Inferior parietal cortex (tissue), 1 donor: Measurements from ENCODE around the gene ATG4B.
"Not testable (repeated sequence)": the region's sequence is repeated elsewhere in the genome, so short reads cannot be mapped to it uniquely, and the experiment has no call there.

ENCODE experiments used
- DNase-seq: peaks from one replicate; pipeline ENCODE4 v3.0.0-alpha.2; 2016; ENCODE audit errors: extremely low spot score

Gene ATG4B

DNA sequence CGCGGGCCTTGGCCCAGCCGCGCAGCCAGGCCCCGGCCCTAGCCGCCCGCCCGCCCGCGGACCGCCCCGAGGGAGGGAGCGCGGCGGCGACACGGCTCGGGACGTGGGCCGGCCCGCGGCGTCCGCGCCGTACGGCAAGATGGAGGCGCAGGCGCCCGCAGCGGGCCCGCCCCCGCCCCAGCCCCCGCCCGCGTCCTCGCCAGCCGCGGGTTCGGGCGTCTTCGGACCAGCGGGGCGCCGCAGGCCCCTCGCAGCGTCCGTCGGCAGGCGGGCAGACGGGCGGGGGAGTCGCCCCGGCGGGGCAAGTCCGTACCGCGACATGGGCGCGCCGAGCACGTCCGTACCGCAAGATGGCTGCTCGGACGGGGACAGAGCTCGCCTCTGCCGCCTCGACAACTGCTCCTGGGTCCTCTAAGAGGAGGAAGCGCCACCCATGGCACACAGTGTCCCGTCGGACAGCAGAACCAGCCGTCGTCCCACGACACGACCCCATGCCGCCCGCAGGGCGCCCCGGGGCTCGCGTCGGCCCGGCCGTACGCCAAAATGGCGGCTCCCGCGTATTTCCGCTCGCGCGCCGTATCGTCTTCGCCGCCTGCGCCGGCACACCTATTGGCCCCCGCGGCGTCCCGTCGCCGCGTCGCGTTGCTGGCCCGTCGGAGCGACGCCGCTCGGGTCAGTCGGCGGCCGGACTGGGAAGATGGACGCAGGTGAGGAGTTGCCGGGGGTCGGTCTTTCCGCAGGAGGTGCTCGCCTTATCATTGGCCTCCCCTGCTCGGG is at the start of gene ATG4B, which contains the start of gene THAP4:
Gene ATG4B (plus strand): TSS at position 676 of the 777 bp plus-strand sequence. CDS start 22 bp downstream, at position 698.
Gene THAP4 (minus strand): TSS at position 141 of the 777 bp plus-strand sequence. CDS start 141 bp downstream, outside the sequence.
- DNase-seq: peak; percentile 89

DNA sequence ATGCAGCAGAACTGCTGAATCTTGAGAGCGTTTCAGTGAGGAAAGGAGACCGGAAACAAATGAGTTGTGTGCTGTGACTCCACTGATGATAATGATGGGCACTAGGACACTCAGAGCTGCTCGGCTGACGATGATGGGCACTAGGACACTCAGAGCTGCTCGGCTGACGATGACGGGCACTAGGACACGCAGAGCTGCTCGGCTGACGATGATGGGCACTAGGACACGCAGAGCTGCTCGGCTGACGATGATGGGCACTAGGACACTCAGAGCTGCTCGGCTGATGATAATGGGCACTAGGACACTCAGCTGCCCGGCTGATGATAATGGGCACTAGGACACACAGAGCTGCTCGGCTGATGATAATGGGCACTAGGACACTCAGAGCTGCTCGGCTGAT is 47.6 kb upstream of the ATG4B start:
- DNase-seq: not testable (repeated sequence)

DNA sequence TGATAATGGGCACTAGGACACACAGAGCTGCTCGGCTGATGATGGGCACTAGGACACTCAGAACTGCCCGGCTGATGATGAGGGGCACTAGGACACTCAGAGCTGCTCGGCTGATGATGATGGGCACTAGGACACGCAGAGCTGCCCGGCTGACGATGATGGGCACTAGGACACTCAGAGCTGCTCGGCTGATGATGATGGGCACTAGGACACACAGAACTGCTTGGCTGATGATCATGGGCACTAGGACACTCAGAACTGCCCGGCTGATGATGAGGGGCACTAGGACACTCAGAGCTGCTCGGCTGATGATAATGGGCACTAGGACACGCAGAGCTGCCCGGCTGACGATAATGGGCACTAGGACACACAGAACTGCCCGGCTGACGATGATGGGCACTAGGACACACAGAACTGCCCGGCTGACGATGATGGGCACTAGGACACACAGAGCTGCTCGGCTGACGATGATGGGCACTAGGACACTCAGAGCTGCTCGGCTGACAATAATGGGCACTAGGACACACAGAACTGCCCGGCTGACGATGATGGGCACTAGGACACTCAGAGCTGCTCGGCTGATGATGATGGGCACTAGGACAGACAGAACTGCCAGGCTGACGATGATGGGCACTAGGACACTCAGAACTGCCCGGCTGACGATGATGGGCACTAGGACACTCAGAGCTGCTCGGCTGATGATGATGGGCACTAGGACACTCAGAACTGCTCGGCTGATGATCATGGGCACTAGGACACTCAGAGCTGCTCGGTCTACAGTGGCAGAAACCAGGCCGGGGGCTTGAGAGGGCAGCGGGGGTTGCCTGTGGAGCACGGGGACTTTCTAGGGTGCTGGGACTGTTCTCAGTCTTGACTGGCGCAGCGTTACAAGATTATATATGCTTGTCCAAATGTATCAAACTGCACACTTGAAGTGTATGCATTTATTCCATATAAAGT is 46.7 kb upstream of the ATG4B start:
- not testable (repeated sequence) for DNase-seq

DNA sequence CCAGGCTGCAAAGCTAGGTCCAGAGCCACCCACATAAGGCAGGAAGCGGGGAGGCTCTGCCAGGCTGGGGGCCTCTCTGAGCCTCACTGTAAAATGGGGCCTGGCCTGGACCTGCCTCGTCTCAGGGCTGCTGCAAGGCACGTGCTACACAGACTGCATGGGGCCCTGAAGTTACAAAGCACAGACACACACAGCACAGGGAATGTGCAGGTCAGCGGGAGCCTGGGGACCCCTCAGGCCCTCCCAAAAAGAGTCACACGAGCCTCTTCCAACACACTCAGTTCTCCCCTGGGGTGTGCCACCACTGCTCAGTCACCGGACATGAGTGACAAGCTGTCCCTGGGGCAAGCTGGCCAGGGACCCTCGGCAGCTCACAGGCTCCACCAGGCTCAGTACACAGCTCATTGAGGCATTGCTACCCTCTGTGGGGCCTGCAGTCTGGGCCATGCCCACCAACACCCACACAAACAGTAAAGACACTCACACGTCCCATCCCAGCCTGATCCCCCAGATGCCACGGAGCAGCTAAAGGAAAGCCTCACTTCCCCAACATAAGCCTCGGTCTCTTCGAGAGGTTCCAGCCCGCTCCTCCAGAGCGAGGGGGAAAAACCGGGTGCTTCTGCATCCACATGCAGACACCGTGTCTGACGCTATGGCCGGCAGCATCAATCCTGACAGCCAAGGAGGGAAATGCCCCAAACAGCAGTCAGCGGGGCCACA is 45.2 kb upstream of the ATG4B start:
- no peak for DNase-seq

DNA sequence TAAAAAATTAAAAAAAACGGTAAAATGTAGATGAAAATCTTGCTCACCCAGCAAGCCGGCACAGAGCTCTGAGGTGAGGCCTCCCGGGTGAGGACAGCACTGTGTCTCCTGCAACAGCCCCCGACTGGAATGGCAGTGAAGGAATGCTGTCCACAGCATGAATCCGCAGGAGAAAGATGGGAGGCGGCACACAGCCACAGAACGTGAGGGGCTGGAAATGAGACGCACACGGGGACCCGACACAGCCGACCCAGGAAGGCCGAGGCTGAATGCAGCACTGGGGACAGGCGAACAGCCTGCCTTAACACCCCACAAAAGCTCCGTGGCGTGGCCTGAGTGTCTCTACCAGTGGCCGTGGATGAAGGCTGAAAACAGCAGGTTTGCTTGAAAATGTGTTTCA is 44.2 kb upstream of the ATG4B start:
- no peak for DNase-seq

DNA sequence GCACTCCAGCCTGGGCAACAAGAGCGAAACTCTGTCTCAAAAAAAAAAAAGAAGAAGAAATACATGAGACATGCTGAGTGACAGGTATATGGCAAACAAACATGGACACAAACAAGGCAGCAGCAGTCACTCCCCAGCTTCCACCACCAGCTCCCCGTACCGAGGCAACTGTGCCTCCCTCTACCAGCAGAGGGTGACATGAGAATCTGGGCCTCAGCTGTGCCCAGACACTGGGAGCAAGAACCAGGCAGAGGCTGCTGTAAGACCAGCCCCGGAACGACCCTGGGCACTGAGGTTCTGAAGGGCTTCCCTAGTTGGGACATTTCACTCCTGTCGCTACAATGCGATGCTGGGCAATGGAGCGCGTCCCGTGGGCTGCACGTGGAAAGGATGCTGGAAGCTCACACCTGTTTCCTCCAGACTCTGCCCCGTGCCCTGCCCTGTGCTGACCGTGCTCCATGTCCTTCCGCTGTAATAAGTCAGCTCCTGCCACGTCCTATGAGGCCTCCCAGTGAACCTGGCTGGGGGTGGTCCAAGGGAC is 41.8 kb upstream of the ATG4B start:
- no peak for DNase-seq

DNA sequence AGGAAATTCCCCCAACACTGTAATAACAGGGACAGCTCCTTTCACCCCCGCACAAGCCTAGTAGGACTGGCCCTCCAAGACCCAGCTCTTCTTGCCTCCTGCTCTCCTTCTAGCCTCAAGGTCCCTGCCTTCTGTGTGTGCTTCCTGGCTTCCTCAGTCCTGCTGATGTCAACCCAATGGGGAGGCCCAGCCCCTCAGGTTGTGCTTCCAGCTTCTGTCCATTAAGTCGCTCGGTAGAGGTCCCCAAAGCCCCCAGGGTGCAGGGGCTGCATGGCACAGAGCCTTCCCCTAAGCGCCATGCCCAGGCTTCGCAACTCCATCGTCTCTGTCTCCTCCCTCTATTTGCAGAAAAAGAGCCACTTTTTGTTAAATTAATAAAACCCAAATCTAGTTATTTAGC is 39.9 kb upstream of the ATG4B start:
- DNase-seq: no peak

DNA sequence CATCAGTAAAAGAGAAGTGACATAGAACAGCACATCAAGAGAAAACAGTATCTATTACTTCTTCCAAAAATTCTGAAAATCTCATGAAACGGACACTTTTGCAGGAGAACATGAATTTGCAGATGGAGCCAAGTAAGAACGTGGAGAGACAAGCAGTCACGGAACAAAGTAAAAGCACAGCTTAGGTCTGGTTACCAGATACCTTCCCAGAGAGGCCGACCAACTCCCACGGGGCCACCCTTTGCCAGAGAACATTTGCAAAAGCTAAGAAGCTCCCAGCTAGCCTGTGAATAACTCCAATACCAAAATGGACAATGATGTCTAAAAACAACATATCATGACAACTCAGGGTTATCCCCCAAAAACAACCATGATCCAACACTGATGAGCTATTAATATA is 39.4 kb upstream of the ATG4B start:
- DNase-seq: no peak

DNA sequence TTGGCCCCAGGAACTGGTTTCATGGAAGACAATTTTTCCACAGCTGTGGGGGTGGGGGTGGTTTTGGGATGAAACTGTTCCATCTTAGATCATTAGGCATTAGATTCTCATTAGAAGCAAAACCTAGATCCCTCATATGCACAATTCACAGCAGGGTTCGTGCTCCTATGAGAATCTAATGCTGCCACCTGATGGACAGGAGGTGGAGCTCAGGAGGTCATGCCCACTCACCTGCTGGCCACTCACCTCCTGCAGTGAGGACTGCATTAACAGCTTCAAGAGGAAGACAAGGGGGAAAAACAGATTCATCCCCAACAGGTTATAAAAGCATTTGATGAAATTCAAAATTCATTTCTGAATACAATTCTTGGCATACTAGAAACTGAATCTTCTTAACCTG is 39.0 kb upstream of the ATG4B start:
- DNase-seq: no peak

DNA sequence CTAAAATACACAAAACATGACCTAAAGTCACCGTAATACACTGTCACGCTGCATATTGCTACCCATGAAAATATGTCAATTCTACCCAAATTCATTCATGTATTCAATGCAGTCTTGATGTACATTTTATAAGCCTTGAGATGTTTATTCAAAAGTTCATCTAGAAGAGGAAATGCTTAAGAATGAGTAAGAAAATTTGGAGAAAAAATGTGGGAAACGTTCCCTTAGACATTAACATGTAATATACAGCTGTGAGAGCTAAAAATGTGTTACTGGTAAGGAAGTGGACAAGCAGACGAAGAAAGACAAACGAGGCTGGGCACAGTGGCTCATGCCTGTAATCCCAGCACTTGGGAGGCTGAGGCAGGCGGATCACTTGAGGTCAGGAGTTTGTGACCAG is 37.9 kb upstream of the ATG4B start:
- no peak for DNase-seq

DNA sequence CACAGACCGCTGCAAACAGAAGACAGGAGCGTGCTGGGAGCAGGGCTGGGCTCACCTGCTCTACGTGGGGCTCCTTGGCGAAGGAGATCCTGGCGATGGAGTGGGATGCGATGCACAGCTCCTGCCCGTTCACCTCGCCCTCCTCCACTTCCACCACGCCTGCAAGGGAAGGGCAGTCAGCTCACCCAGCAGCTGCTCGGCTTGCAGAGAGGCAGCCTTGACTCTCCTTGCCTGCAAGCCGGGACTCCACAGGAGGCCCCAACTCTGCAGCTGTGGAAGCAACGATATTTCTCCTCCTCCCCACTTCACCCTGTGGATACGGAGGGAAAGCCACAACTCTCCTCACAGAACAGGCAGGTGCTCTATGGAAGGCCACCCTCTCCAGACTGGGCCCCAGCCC is 35.7 kb upstream of the ATG4B start:
- no peak for DNase-seq

DNA sequence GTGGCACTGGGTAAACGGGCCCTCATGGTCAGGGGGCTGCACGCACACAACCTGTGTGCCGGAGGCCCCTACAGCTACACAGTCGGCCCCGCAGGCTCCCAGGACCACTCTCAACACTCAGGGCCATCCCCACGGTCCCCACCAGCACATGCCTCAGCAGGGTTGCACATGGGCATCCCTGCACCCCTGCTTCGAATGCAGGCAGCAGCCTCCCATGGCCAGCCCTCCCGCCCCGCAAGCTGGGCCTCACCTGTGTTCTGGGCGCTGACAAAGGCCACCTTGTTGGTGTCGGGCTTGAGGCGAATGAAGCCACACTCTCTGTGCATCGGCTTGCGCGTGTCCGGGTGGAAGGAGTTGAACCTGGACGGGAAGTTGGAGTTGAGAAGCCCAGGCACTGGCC is 34.8 kb upstream of the ATG4B start:
- DNase-seq: no peak

DNA sequence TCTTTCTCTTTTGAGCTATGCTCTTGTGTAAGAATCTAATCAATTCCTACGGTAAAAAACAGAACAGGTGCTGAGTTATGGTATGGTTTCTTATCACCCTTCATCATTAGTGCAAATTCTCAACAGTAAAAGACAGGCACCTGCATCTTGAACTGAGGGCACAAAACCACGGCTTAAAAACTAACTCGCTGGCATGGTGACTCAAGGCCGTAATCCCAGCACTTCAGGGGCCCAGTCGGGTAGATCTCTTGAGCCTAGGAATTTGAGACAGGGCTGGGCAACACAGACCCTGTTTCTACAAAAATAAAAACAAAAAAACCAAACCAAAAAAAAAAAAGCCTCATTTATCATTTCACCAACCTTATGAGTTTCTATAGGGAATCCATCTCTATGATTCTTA is 33.8 kb upstream of the ATG4B start:
- no peak for DNase-seq

DNA sequence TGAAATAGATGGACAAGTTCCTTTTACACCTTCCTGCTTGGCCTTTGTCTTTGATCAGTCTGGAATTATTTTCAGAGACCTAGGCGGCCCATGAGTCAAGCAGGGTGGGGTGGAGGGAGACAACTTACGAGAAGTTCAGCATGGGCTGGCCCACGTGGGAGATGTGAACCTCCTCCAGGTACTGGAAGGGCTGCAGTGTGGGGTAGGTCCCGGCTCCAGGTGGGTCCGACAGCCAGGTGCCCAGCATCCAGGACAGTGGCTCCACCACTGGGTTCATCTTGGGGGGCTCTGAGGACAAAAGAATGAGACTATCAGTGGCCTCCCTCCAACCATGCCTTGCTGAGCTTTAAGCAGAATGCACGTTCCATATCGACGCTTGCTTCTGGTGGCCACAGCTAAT is 31.3 kb upstream of the ATG4B start:
- no peak for DNase-seq

DNA sequence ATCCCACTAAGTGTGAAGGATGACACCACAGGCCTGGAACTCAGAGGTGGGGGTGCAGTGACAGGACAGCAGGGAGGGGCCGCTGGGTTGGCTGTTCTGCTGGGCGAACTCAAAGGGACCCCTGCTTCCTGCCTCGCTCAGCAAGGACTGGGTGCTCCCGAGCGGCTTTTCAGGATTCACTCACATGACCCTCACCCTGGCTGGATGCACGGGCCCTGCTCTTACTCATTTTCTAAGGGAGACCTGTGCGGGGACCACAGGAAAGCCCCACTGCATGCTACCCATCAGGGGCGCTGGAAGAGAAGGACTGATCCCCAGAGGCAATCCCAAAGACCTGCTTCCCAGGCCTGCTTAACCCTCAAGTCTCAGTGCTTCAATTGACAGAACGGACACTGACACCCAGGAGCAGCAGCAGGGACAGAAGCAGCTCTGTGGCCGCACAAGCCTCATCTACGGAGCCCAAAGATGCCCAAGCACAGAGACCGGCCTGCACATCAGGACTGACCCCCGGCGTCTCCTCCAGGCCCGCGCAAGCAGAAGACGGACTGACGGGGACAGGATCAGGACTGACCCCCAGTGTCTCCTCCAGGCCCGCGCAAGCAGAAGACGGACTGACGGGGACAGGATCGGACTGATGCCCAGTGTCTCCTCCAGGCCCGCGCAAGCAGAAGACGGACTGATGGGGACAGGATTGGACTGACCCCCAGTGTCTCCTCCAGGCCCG is 30.2 kb upstream of the ATG4B start:
- DNase-seq: no peak

DNA sequence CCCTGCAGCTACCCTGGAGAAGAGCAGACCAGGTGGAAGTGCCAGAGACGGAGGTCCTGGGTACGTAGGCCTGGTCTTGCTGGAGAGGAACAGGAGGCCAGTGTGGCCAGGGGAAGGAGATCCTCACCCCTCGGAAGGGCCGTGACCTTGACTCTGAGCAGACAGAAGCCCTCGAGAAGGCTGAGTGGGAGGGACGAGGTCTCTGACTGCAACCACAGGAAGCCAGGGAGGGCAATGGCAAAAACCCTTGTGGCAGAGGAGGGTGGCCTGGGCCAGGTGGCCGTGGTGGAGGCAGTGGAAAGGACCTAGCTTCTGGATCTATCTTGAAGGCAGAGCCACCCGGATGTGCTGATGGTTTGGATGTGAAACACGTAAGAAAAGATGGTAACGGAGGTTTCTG is 28.6 kb upstream of the ATG4B start:
- DNase-seq: no peak

DNA sequence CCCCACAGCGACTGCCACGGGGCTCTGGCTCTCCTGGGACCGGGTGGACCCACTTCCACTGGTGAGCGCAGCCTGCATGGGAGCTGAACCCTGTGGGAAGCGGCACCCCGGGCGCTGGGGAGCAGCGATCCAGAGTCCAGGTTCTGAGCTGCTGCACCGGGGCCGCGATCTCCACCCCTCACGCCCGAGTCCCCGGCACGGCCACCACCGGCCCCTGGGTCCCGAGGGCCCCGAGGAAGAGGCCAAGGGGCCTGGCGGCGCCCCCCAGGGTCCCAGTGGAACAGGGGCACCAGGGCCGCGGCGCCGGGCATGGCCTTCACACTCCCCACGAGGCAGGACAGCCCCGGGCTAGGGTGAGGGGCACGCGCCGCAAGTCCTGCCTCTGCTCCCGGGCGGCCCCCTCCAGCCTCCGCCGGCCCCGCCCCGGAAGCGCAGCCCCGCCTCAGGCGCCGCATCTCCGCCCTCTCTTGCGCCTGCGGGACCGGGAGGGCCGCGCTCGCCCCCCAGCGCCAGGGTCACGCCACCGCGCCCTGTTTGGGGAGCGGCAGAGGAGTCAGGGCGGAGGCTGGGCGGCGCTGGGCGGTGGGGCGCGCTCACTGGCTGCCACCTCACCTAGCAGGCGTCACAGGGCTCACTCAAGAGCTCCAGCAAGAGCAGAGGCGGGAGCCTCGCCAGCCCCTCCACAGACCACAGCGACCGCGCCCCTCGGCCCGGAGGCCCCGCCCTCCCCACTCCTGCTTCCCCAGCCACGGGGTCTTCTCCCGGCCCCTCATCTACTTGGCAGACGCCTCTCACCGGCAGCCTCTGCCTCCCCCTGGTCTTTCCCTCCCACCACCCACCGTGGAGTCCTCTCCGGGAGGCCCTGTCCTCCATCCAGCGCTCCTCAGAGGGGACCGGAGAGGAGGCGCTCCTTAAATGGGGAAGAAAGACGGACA is 27.4 kb upstream of the ATG4B start:
- peak; percentile 48 for DNase-seq

DNA sequence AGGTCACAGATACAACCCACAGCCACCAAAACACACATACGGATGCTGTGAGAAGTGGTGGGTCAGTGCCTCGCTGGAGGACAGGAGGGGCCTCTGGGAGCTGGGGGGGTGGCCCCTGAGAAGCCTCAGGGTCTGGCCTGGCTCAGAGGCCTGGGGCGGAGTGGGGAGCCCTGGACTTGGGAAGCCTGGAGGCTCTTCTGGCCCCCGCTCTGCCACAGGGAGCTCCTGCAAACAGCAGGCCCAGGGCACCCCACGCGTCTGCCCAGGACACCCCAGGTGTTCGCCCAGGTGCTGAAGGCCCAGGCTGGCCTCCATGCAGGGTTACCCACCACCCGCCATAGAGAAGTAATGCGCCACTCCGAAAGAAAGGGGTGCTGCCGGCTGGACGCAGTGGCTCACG is 26.4 kb upstream of the ATG4B start:
- DNase-seq: no peak

DNA sequence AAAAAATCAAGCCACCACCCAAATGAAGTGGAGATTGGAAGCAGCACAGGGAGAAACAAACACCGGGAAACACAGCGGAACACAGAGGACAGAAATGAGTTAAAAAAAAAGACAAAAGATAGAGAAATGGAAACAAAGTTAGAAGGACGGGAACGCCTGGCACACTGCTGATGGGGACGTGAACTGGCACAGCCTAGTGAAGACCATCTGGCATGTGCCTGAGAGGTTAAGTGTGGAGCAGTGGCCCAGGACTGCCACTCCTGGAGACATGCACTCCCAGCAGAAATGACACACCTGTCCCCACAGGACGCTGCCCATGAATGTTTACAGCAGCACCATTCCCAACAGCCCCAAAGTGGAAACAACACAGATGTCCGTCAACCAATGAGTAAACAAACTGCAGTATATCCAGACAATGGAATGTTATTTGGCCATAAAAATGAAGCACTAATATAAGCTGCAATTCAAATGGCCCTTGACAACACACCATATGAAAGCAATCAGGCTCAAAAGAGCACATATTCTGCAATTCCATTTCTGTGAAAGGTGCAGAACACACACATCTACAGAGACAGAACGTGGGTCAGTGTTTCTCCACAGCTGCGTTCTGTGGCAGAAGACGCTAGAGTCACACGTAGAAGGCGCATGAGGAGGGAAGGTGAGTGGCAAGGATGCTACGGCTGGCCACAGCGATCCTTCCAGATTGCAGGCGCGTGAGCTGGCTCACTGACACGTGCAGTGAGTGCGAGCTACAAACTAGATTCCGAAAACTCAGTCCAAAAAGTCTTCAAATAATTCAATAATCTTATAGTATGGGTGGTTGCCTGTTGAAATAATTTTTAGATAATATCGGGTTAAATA is 25.1 kb upstream of the ATG4B start:
- no peak for DNase-seq
